ENCODE results near the gene CHURC1.

CHURC1 gene

GRCh38 chr14:64954491-64955240 is 40.4 kb downstream of the CHURC1 start:
- no peak for DNase-seq (ENCODE audit: extremely low read depth in 1 of 2, low read depth in 1 of 2)

GRCh38 chr14:64955297-64955696 is 41.0 kb downstream of the CHURC1 start:
- DNase-seq (ENCODE audit: extremely low read depth in 1 of 2, low read depth in 1 of 2), result no peak

GRCh38 chr14:64956697-64957406 is 42.6 kb downstream of the CHURC1 start:
- no peak for DNase-seq (ENCODE audit: extremely low read depth in 1 of 2, low read depth in 1 of 2)

GRCh38 chr14:64958201-64958600 is 43.9 kb downstream of the CHURC1 start:
- DNase-seq (ENCODE audit: extremely low read depth in 1 of 2, low read depth in 1 of 2), result no peak

GRCh38 chr14:64958743-64959142 is 44.5 kb downstream of the CHURC1 start:
- DNase-seq (ENCODE audit: extremely low read depth in 1 of 2, low read depth in 1 of 2), result no peak

- DNase-seq (ENCODE audit: extremely low read depth in 1 of 2, low read depth in 1 of 2), result no peak
Measured at GRCh38 chr14:64960762-64961276, 46.6 kb downstream of the CHURC1 start.

GRCh38 chr14:64963611-64964010 is 49.4 kb downstream of the CHURC1 start:
- no peak for DNase-seq (ENCODE audit: extremely low read depth in 1 of 2, low read depth in 1 of 2)

- DNase-seq (ENCODE audit: extremely low read depth in 1 of 2, low read depth in 1 of 2), result no peak
Measured at GRCh38 chr14:64965356-64966000, 51.2 kb downstream of the CHURC1 start.

- no peak for DNase-seq (ENCODE audit: extremely low read depth in 1 of 2, low read depth in 1 of 2)
Measured at GRCh38 chr14:64966976-64967375, 52.7 kb downstream of the CHURC1 start.

- no peak for DNase-seq (ENCODE audit: extremely low read depth in 1 of 2, low read depth in 1 of 2)
Measured at GRCh38 chr14:64968167-64968566, 53.9 kb downstream of the CHURC1 start.

GRCh38 chr14:64968651-64969050 is 54.4 kb downstream of the CHURC1 start:
- DNase-seq (ENCODE audit: extremely low read depth in 1 of 2, low read depth in 1 of 2), result no peak

GRCh38 chr14:64970041-64970440 is 55.8 kb downstream of the CHURC1 start:
- no peak for DNase-seq (ENCODE audit: extremely low read depth in 1 of 2, low read depth in 1 of 2)

- DNase-seq (ENCODE audit: extremely low read depth in 1 of 2, low read depth in 1 of 2), result no peak
Measured at GRCh38 chr14:64970776-64971477, 56.7 kb downstream of the CHURC1 start.

- DNase-seq (ENCODE audit: extremely low read depth in 1 of 2, low read depth in 1 of 2), result no peak
Measured at GRCh38 chr14:64971491-64971942, 57.3 kb downstream of the CHURC1 start.

- no peak for DNase-seq (ENCODE audit: extremely low read depth in 1 of 2, low read depth in 1 of 2)
Measured at GRCh38 chr14:64971943-64972791, 57.9 kb downstream of the CHURC1 start, which contains the start of gene RAB15. Gene RAB15, minus strand, starts transcription at chr14:64972336. Its CDS starts 260 bp downstream, at chr14:64972076.

GRCh38 chr14:64973026-64973442 is 58.8 kb downstream of the CHURC1 start:
- no peak for DNase-seq (ENCODE audit: extremely low read depth in 1 of 2, low read depth in 1 of 2)

GRCh38 chr14:64973826-64974225 is 59.6 kb downstream of the CHURC1 start:
- DNase-seq (ENCODE audit: extremely low read depth in 1 of 2, low read depth in 1 of 2), result no peak

GRCh38 chr14:64974563-64974962 is 60.3 kb downstream of the CHURC1 start:
- DNase-seq (ENCODE audit: extremely low read depth in 1 of 2, low read depth in 1 of 2), result no peak

- DNase-seq (ENCODE audit: extremely low read depth in 1 of 2, low read depth in 1 of 2), result no peak
Measured at GRCh38 chr14:64979336-64980074, 65.2 kb downstream of the CHURC1 start.

Data from stimulated activated CD8-positive, alpha-beta memory T cell treated with anti-CD3 and anti-CD28 coated beads, Interleukin-7, amount 100 ng/mL, for 48 hours (primary cell).